Stimulated activated CD4-positive, alpha-beta T cell treated with anti-CD3 and anti-CD28 coated beads, Interleukin-12 subunit alpha, Interleukin-12 subunit beta, amount 100 ng/mL, for 4 hours (primary cell): ENCODE measurements around the gene DNAJB9.

Experiments
- DNase-seq: peaks from one replicate; pipeline ENCODE4 v3.0.0-alpha.2; 2020

The DNAJB9 gene

DNA sequence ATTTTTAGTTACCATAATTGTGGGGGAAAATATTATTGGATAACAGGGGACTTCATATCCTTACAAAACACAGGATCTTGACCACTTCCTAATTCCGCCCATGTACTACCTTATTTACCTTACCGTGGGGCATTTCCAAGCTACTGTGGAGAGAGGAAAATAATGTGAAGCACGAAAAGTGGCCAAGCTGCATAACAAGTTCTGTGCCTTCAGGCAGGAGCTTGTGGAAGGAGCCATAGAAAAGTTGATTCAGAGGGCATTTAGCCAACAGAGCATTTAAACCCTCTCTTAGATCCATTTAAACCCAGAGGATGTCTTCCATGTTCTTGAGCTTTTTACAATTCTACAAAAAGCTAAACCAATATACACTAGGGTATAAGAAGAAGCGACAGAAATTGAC, 41.6 kb downstream of the DNAJB9 start:
- no peak for DNase-seq

DNA sequence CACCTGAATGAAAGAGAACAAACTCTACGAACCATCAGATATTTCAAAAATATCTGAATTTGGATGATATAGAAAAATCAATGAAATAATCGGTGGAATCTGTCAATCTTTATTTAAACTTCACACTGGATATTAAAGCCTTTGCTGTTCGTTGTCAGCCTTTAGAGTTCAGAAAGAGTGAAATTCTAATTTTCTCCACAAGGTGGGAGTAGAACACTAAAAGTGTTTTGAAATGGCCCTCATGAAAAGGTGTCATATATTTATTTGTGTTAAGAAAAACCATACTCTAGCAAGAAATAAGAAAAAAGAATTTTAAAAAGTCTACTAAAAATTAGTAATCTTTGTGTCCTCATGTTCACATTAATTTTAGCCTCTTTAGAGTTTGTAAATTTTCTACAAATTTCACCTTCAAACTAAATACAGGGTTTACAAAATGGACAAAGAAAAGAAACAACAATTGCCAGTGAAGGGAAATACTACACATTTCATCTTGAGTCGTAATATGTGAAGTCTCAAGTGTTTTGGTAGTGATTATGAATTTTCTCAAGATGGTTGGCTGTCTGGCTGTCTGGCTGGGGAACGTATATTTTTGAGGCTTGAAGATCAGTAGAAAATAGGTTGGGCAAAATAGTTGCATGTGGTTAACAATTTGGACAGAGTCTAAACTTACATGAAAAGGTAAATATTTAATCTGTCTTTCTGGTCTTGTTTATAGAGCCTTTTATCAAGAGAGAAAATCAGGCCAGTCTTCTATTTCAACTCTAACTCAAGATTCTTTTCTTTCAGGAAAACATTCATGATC, 43.7 kb downstream of the DNAJB9 start:
- DNase-seq, result no peak

DNA sequence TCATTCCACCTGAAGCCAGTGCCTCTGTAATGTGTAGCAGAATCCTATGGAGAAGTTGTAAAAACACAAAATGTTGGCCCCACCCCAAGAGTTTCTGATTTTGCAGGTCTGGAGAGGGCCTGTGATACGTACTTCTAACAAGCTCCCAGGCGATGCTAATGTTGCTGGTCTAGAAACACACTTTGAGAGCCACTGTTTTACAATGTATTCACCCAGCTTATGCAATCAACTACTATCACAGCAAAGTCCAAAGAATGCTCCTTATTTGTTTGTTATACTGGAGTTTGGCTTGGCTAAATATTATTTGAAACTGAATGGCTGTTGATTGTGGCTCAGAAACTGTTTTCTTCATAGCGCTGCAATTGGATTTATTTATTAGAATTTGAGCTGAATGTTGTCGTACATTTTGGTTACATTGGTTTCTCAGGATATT, 44.3 kb downstream of the DNAJB9 start:
- no peak for DNase-seq

DNA sequence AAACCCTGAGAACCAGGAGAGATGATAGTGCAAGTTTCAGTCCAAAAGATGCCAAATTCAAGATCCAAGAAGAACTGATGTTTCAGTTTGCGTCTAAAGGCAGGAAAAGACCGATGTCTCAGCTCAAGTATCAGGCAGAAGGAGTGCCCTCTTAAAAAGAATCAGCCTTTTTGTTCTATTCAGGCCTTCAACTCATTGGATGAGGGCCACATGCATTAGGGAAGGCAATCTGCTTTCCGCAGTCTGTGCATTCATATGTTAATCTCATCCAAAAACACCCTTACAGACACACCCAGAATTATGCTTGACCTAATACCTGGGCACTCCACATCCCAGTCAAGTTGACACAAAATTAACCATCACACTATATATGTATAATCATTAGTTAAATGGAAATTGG, 45.2 kb downstream of the DNAJB9 start:
- no peak for DNase-seq

DNA sequence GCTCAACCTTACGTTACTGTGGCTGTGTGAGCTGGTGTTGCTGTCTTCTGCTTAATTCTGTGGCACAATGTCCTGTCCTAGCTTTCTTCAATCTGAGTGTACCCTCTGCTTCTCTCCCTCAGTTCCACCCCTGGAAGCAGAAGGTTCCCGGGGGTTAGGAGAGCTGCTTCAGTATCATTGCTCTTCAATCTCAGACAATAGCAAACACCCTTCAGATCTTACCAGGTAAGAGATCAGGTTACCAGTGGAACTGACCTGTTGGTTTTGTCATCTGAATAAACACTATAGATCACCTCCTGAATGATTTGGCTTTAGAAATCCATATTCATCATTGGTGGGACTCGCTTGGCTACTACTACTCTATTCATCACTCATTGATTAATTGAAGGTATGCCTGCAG, 48.4 kb downstream of the DNAJB9 start:
- no peak for DNase-seq

DNA sequence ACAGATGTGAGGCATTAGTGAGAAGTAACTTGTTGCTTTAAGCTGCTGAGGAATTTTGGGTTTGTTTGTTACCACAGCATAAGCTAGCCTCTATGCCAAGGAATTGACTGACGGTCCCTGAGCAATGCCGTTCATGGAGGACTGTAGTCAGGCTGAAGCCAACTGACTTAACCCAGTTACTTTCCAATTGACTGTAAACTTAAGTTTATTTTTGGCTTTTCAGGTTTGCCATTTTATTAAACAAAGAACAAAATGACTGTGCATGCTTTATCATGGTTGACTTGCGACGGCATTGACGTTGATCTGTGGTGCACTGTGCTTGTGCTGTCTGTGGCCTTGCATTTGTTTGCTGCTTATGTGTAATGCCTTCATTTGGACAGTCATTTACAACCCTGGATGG, 53.5 kb downstream of the DNAJB9 start:
- no peak for DNase-seq
